Astrocyte (in vitro differentiated cells and primary cell): ENCODE results near the gene GALK2.

ENCODE experiments used
- EZH2 ChIP-seq: IDR thresholded peaks from 2 replicates; pipeline ENCODE4 v1.6.1; 2012; ENCODE audit warnings: mild to moderate bottlenecking, low read length, inconsistent platforms; ENCODE audit not compliant: insufficient read depth
- TF ChIP-seq, protein P1 (sequence below): IDR thresholded peaks from 2 replicates; pipeline ENCODE4 v1.5.1; 2011; ENCODE audit warnings: low read depth, mild to moderate bottlenecking, inconsistent platforms, low read length, moderate library complexity; ENCODE audit not compliant: insufficient read depth

DNA sequence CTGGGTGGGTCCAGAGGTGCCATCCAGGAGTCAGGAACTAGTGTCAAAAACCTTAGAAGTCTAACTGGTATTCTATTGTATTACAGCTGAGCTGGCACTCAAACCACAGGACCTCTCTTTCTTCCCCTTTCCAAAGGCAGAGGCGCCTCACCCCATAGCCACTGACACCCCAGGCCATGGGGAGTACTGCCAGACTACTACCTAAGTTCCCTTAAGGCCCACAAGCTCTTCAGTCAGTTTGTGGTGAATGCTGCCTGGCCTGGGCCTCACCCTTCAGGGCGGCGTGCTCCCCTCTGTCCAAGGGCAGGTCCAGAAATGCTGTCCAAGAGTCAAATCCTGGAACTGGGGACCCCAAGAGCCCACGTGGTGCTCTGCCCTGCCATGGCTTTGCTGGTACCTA, 209.9 kb downstream of the GALK2 start:
- TF ChIP-seq, protein P1, sequence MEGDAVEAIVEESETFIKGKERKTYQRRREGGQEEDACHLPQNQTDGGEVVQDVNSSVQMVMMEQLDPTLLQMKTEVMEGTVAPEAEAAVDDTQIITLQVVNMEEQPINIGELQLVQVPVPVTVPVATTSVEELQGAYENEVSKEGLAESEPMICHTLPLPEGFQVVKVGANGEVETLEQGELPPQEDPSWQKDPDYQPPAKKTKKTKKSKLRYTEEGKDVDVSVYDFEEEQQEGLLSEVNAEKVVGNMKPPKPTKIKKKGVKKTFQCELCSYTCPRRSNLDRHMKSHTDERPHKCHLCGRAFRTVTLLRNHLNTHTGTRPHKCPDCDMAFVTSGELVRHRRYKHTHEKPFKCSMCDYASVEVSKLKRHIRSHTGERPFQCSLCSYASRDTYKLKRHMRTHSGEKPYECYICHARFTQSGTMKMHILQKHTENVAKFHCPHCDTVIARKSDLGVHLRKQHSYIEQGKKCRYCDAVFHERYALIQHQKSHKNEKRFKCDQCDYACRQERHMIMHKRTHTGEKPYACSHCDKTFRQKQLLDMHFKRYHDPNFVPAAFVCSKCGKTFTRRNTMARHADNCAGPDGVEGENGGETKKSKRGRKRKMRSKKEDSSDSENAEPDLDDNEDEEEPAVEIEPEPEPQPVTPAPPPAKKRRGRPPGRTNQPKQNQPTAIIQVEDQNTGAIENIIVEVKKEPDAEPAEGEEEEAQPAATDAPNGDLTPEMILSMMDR: no peak
- no peak for TF ChIP-seq EZH2
